ENCODE data around the gene UGT1A8.

Gene UGT1A8

GRCh38 chr2:233803292-233803911 is 186.0 kb downstream of the UGT1A8 start:
- FAIRE-seq, result no peak

GRCh38 chr2:233803994-233804393 is 186.6 kb downstream of the UGT1A8 start:
- no peak for FAIRE-seq

- FAIRE-seq, result no peak
Observed at GRCh38 chr2:233807215-233807865, 189.9 kb downstream of the UGT1A8 start.

- FAIRE-seq, result no peak
Observed at GRCh38 chr2:233807966-233808935, 190.8 kb downstream of the UGT1A8 start.

- no peak for FAIRE-seq
Observed at GRCh38 chr2:233810385-233810784, 193.0 kb downstream of the UGT1A8 start.

GRCh38 chr2:233811087-233811486 is 193.7 kb downstream of the UGT1A8 start:
- FAIRE-seq, result no peak

GRCh38 chr2:233811732-233812131 is 194.3 kb downstream of the UGT1A8 start:
- no peak for FAIRE-seq

GRCh38 chr2:233813236-233814055 is 196.0 kb downstream of the UGT1A8 start:
- FAIRE-seq, result no peak

GRCh38 chr2:233814056-233814835 is 196.8 kb downstream of the UGT1A8 start:
- FAIRE-seq, result no peak

DNA sequence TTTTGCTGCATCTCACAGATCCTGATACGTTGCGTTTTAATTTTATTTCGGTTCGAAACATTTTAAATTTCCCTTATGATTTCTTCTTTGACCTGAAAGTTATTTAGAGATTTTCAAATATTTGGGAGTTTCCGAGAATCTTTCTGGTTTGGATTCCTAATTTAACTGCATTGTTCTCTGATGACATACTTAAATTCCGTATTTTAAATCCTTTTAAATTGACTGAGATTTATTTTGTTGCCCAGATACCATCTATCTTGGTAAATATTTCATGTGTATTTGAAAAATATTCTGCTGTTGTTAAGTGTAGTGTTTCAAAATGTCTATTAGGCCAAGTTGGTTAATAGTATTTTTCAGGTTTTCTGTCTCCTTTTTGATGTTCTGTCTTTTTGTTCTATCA is 198.4 kb downstream of the UGT1A8 start:
- FAIRE-seq, result no peak

- no peak for FAIRE-seq
Observed at GRCh38 chr2:233816334-233816733, 198.9 kb downstream of the UGT1A8 start.

GRCh38 chr2:233816771-233817170 is 199.3 kb downstream of the UGT1A8 start:
- no peak for FAIRE-seq

- FAIRE-seq, result no peak
Observed at GRCh38 chr2:233817361-233817911, 200.0 kb downstream of the UGT1A8 start.

- no peak for FAIRE-seq
Observed at GRCh38 chr2:233817995-233818638, 200.7 kb downstream of the UGT1A8 start.

GRCh38 chr2:233818639-233819621 is 201.5 kb downstream of the UGT1A8 start:
- FAIRE-seq, result no peak

DNA sequence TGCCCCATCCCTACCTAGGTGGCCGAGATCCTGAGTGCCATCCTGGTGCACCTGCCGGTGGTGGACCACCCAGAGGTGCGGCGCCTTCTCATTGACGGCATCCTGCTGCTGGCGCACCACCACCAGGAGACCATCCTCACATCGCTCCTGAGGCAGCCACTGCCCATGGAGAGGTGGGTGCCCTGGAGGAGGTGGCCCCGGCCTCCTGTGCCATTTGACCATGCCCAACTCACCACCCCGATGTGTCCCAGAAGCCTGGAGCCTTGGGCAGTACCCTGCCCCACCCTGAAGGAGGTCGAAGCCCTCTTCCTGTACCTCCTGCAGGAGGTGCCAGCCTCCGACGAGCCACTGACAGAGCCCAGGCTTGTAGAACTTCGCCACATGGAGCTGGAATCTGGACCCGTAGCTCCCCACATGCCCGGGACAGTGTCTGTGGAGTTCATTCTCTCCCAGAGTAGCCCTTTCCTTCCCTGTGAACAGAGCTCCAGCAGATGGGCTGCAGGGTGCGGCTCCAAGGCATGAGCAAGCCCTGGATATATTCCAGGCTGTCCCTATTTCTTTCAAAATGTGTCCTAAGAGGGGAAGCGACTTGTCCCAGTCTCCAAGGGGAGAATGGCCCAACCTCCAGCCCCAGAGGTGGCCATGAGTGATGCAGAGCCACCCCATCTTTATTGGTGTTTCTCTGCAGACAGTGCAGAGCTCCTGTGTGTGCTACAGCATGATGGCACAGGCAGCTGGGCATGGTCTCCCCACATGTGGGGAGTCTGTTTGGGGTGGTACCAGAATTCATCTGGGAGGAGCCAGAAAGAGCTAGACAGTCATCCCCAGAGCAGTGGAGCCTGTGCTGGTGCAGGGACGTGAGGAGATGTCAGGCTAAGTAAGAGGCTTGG is 202.7 kb downstream of the UGT1A8 start:
- no peak for FAIRE-seq

GRCh38 chr2:233820774-233821105 is 203.3 kb downstream of the UGT1A8 start:
- no peak for FAIRE-seq

DNA sequence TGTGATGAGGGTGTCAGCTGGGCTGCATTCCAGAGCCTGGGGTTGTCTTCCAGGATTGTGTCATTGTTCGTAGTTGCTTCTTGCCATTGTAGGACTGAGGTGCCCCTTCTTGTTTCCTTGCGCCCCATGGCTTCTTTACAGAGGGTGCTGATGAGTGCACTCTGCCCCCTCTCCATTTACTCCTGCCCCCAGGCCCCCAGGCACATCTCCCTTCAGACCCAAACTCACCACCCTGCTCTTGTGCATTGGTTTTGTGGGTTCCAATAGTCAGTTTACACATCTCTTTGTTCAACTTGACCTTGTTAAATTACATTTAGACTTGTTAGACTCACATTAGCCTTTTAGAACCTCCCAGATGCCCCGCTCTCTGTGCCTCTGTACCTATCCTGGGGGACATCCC is 203.8 kb downstream of the UGT1A8 start:
- FAIRE-seq, result no peak

DNA sequence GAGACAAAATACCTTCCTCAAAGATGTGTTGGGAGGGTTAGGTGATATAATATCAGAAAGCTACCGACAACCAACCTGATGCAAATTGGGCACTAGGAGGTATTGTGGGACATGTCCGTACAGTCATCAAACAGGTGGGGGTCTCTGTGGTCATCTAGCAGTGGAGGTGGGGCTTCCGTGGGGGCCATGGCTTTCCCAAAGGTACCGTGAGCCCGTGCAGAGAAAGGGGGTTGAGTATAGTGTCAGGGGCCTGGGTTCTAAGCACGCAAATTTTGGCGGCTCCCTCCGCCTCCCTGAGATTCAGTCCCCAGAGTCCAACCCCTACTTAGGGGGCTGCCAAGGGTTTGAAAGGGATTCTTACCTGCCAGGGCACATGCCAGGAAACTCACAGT is 204.3 kb downstream of the UGT1A8 start:
- FAIRE-seq, result no peak
